Neural progenitor cell (in vitro differentiated cells): ENCODE results near the gene NBEA.

Source experiments
- CTCF ChIP-seq: fragments of 200-600 bp; sonication (generic); IDR thresholded peaks from 2 replicates; pipeline ENCODE4 v1.5.1; 2017; ENCODE audit warnings: antibody characterized with exemption, mild to moderate bottlenecking
- EZH2phosphoT487 ChIP-seq: fragments of 200-600 bp; sonication (generic); IDR thresholded peaks from 2 replicates; pipeline ENCODE4 v1.6.1; 2017; ENCODE audit warnings: antibody characterized with exemption

GRCh38 chr13:34935841-34936240, 6.2 kb upstream of the NBEA start:
- TF ChIP-seq EZH2phosphoT487 = no peak
- TF ChIP-seq CTCF = no peak
